H1 (cell line): ENCODE data around the gene CTIF. TPM values are rescaled to one million over a fixed set of nuclear protein-coding genes. Genes with fewer than 3 reads are reported as not detected.

Experiments
- CTCF ChIA-PET: fragments of 300-600 bp; sonication (Branson Sonifier 250); formaldehyde crosslinking; loops from one replicate; lab custom pipeline; 2021; ENCODE audit not compliant: partially characterized antibody; lab: Charles Lee
- POLR2A ChIA-PET: fragments of 300-600 bp; sonication (Branson Sonifier 250); formaldehyde crosslinking; loops from one replicate; lab custom pipeline; 2021; ENCODE audit warnings: inconsistent platforms; ENCODE audit not compliant: partially characterized antibody; lab: Charles Lee
- DNase-seq, 2 experiments: peaks; one replicate each; pipeline versions ENCODE4 v3.0.0 to v3.0.0-alpha.2; 2010 to 2022; ENCODE audit warnings: low spot score in 2 of 2, low read depth in 1 of 2, mixed read lengths in 1 of 2
- FAIRE-seq: peaks from 2 replicates; lab custom pipeline; 2011; peaks lifted over from hg19 to GRCh38; lab: Jason Lieb, UNC
- H2AFZ ChIP-seq: 2 replicates; pipeline ENCODE4 v1.8.1; 2012; ENCODE audit warnings: low read length, inconsistent platforms
- H2AK5ac ChIP-seq: 2 replicates; pipeline ENCODE4 v1.6.1; 2013; ENCODE audit warnings: low read depth, low read length
- H2BK120ac ChIP-seq: replicated peaks from 2 replicates; pipeline ENCODE3; 2013; ENCODE audit warnings: low read depth, low read length, inconsistent platforms
- H2BK12ac ChIP-seq: 2 replicates; pipeline ENCODE4 v1.6.1; 2013; ENCODE audit warnings: low read depth, low read length
- H2BK15ac ChIP-seq: 2 replicates; pipeline ENCODE4 v1.6.1; 2013; ENCODE audit warnings: low read length
- H2BK20ac ChIP-seq: 2 replicates; pipeline ENCODE4 v1.6.1; 2013; ENCODE audit warnings: low read length
- H2BK5ac ChIP-seq: 2 replicates; pipeline ENCODE4 v1.6.1; 2013; ENCODE audit warnings: low read depth, low read length
- H3K14ac ChIP-seq: 2 replicates; pipeline ENCODE4 v1.6.1; 2013; ENCODE audit warnings: inconsistent platforms; ENCODE audit not compliant: insufficient read length
- H3K18ac ChIP-seq: 2 replicates; pipeline ENCODE4 v1.6.1; 2013; ENCODE audit warnings: low read length; ENCODE audit errors: extremely low read depth
- H3K23ac ChIP-seq: 2 replicates; pipeline ENCODE4 v1.6.1; 2013; ENCODE audit warnings: inconsistent platforms; ENCODE audit not compliant: insufficient read length
- H3K23me2 ChIP-seq: 2 replicates; pipeline ENCODE4 v1.6.1; 2013; ENCODE audit warnings: low read depth, low read length
- H3K27ac ChIP-seq: 2 replicates; pipeline ENCODE4 v1.6.1; 2011; ENCODE audit warnings: low read depth, low read length, inconsistent platforms
- H3K27me3 ChIP-seq, 4 experiments: replicated peaks in 1 of 4; 1 replicate in 1 of 4; 2 replicates in 3 of 4; pipeline versions ENCODE4 v1.6.1 to v1.8.1; 2011 to 2013; ENCODE audit warnings: low read length in 3 of 4, mild to moderate bottlenecking in 3 of 4, inconsistent platforms in 2 of 4, mixed read lengths in 2 of 4, moderate library complexity in 1 of 4; ENCODE audit not compliant: control insufficient read depth in 3 of 4, insufficient read depth in 3 of 4; ENCODE audit errors: extremely low read depth in 1 of 4
- H3K36me3 ChIP-seq, 4 experiments: 2 replicates each; pipeline versions ENCODE4 v1.6.1 to v1.8.1; 2011 to 2013; ENCODE audit warnings: mild to moderate bottlenecking in 4 of 4, low read length in 3 of 4, moderate library complexity in 2 of 4, control low read depth in 1 of 4, inconsistent platforms in 1 of 4; ENCODE audit not compliant: insufficient read depth in 4 of 4, control insufficient read depth in 2 of 4
- H3K4ac ChIP-seq: replicated peaks from 2 replicates; pipeline ENCODE3; 2013; ENCODE audit warnings: low read length, low read depth, mixed read lengths, inconsistent platforms; ENCODE audit not compliant: insufficient read length
- H3K4me1 ChIP-seq, 4 experiments: replicated peaks in 1 of 4; 1 replicate in 1 of 4; 2 replicates in 3 of 4; pipeline versions ENCODE4 v1.6.1 to v1.8.1; 2011 to 2013; ENCODE audit warnings: low read length in 3 of 4, inconsistent platforms in 2 of 4, mixed read lengths in 1 of 4; ENCODE audit not compliant: insufficient read depth in 4 of 4, control insufficient read depth in 3 of 4
- H3K4me2 ChIP-seq, 2 experiments: 2 replicates each; pipeline versions ENCODE4 v1.6.1 to v1.8.1; 2011 to 2013; ENCODE audit warnings: low read depth in 2 of 2, low read length in 2 of 2, control low read depth in 1 of 2, inconsistent platforms in 1 of 2, mild to moderate bottlenecking in 1 of 2; ENCODE audit not compliant: insufficient read depth in 1 of 2
- H3K4me3 ChIP-seq, 4 experiments: fragments of 200-600, 300-600 bp in 1 of 4; sonication (generic), shearing (Covaris generic), sonication (Bioruptor Twin) in 1 of 4; 2 replicates each; pipeline versions ENCODE4 v1.5.1 to v1.8.1; 2011 to 2016; ENCODE audit warnings: low read length in 4 of 4, low read depth in 3 of 4, control low read depth in 2 of 4, inconsistent platforms in 2 of 4, mild to moderate bottlenecking in 2 of 4, mixed read lengths in 1 of 4, moderate library complexity in 1 of 4; ENCODE audit not compliant: insufficient read depth in 2 of 4; ENCODE audit errors: extremely low read depth in 1 of 4
- H3K56ac ChIP-seq: replicated peaks from 2 replicates; pipeline ENCODE3; 2013; ENCODE audit warnings: low read depth, mild to moderate bottlenecking, mixed read lengths, low read length, inconsistent platforms; ENCODE audit not compliant: insufficient read length
- H3K79me1 ChIP-seq: 2 replicates; pipeline ENCODE4 v1.6.1; 2013; ENCODE audit warnings: low read depth, low read length, control low read depth
- H3K79me2 ChIP-seq, 2 experiments: 2 replicates each; pipeline versions ENCODE4 v1.6.1 to v1.8.1; 2012 to 2013; ENCODE audit warnings: low read length in 2 of 2, mild to moderate bottlenecking in 2 of 2, inconsistent platforms in 1 of 2; ENCODE audit not compliant: insufficient read depth in 2 of 2, control insufficient read depth in 1 of 2
- H3K9ac ChIP-seq, 4 experiments: replicated peaks in 1 of 4; 1 replicate in 1 of 4; 2 replicates in 3 of 4; pipeline versions ENCODE4 v1.6.1 to v1.8.1; 2011 to 2013; ENCODE audit warnings: low read depth in 3 of 4, low read length in 3 of 4, control low read depth in 2 of 4, mild to moderate bottlenecking in 2 of 4, moderate library complexity in 2 of 4, inconsistent platforms in 1 of 4; ENCODE audit errors: extremely low read depth in 1 of 4
- H3K9me3 ChIP-seq, 2 experiments: 2 replicates each; pipeline versions ENCODE4 v1.6.1 to v1.8.1; 2012 to 2013; ENCODE audit warnings: mild to moderate bottlenecking in 2 of 2, moderate library complexity in 2 of 2, control low read depth in 1 of 2, inconsistent platforms in 1 of 2, low read depth in 1 of 2, low read length in 1 of 2, mixed read lengths in 1 of 2; ENCODE audit not compliant: insufficient read depth in 2 of 2
- H4K20me1 ChIP-seq, 2 experiments: replicated peaks in 1 of 2; 2 replicates each; pipeline versions ENCODE3 to v1.8.1; 2011 to 2013; ENCODE audit warnings: inconsistent platforms in 2 of 2, low read length in 2 of 2, mild to moderate bottlenecking in 1 of 2; ENCODE audit not compliant: insufficient read depth in 2 of 2, control insufficient read depth in 1 of 2
- H4K5ac ChIP-seq: 2 replicates; pipeline ENCODE4 v1.6.1; 2013; ENCODE audit warnings: low read length, low read depth, mixed read lengths, inconsistent platforms; ENCODE audit not compliant: insufficient read length
- H4K8ac ChIP-seq: 2 replicates; pipeline ENCODE4 v1.8.0; 2013; ENCODE audit warnings: mild to moderate bottlenecking, moderate library complexity, low read length, inconsistent platforms; ENCODE audit not compliant: insufficient read depth; ENCODE audit errors: extremely low read depth
- H4K91ac ChIP-seq: replicated peaks from 2 replicates; pipeline ENCODE3; 2013; ENCODE audit warnings: low read length, mixed read lengths, inconsistent platforms; ENCODE audit not compliant: insufficient read length
- EZH2 ChIP-seq: fragments of 200-600 bp; sonication (generic); IDR thresholded peaks from 2 replicates; pipeline ENCODE4 v1.7.1; 2012; ENCODE audit warnings: low read depth, mild to moderate bottlenecking, moderate library complexity, low read length, inconsistent platforms; ENCODE audit not compliant: severe bottlenecking
- JUN ChIP-seq: IDR thresholded peaks from 2 replicates; pipeline ENCODE4 v1.6.1; 2011; ENCODE audit warnings: low read depth, mild to moderate bottlenecking, improper control_type of control experiment, low read length
- WGBS, 2 experiments: shearing (Covaris generic) in 1 of 2; methylation state at CpG; one replicate each; pipeline versions ENCODE4 v1.1.6 to v1.1.7; 2013 to 2015; ENCODE audit warnings: low lambda C conversion rate in 2 of 2, mixed read lengths in 2 of 2, inconsistent platforms in 1 of 2, low coverage in 1 of 2, missing lambda C conversion rate in 1 of 2; ENCODE audit not compliant: insufficient replicate concordance in 2 of 2, insufficient coverage in 1 of 2, insufficient read length in 1 of 2; ENCODE audit errors: extremely low coverage in 1 of 2, missing lambda C conversion rate in 1 of 2; 5-methylcytosine and 5-hydroxymethylcytosine counted together
- polyA plus RNA-seq, 7 experiments: library from polyadenylated mRNA; depleted of rRNA in 3 of 7; stranded (reverse) in 5 of 7; unstranded in 2 of 7; fragments of >200 nt in 5 of 7; fragments of 200-250 nt in 2 of 7; gene quantifications; 1 replicate in 5 of 7; 2 replicates in 1 of 7; 4 replicates in 1 of 7; pipeline versions ENCODE4 v1.2.1 to v1.2.3, GENCODE V29; 2011 to 2013; ENCODE audit warnings: missing spikeins in 2 of 7, mixed read lengths in 2 of 7
- total RNA-seq: library from RNA; stranded (reverse); fragmentation: NEBNext Ultra II Directional; extraction: Animal tissue kit (Norgen Biotek cat#: 25700); gene quantifications from 2 replicates; pipeline ENCODE4 v1.2.1, GENCODE V29; 2021

Gene CTIF
- total and polyA plus RNA-seq, 2 of the 8 experiments (the other 6 are each of a cell fraction or from before 2014, with no cell fraction given): 9.0 to 17.8 TPM

DNA sequence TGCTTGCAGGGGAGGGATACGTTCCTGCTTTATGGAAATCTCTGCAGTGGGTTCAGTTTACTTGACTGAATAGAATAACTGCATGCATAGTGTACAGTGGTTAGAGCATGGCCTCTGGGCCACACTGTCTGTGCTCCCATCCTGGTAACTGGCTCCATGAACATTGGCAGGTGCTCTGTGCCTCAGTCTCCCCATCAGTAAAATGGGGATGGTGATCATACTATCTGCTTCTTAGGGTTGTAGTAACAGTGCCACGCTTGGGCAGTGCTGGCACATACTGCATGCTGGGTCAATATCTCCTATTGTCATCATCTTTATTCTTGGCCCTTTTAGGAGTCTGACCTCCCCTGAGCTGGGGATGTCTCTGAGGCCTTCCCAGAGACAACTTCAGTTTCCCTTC is 117.3 kb downstream of the CTIF start:
- Histone ChIP-seq H3K36me3 (no peaks in the 10 kb centered on the region; a peak in 1 of 8 replicates), H4K8ac (no peak overlapping the region), H3K18ac (no peak overlapping the region), H3K27ac (no peak overlapping the region), H3K4me2 (no peak overlapping the region), H3K23ac (no peak overlapping the region), H4K5ac (no peak overlapping the region), H2AK5ac (no peak overlapping the region), H4K20me1 (peaks cover 0 to 8% of the 10 kb centered on the region in 2 experiments), H2BK120ac (no peak overlapping the region), H3K14ac (no peak overlapping the region), H3K4me3 (no peak overlapping the region), H3K4ac (no peak overlapping the region), H3K9ac (no peak overlapping the region), H2BK20ac (no peak overlapping the region), H2BK15ac (no peak overlapping the region), H3K27me3 (no peaks in the 10 kb centered on the region), H3K79me2 (peaks cover 0 to 5% of the 10 kb centered on the region in 2 experiments; a peak in 1 of 4 replicates), H3K23me2 (peaks cover 4% of the 10 kb centered on the region), H2BK12ac (no peak overlapping the region), H3K56ac (no peak overlapping the region), H3K4me1 (peaks cover 0 to 2% (median 0%) of the 10 kb centered on the region in 4 experiments; a peak in 1 of 7 replicates), H3K9me3 (peaks cover 4 to 5% of the 10 kb centered on the region in 2 experiments; a peak in 3 of 4 replicates), H3K79me1 (no peaks in the 10 kb centered on the region), H2BK5ac (no peak overlapping the region), H2AFZ (no peak overlapping the region), H4K91ac (no peak overlapping the region)
- no peak for TF ChIP-seq JUN
- no peak for TF ChIP-seq EZH2
- 83% methylated on average over 2 of the region's 2 CpGs; no CpG with 5 or more reads in 1 of the 2 experiments for WGBS, 2 experiments
- ChIA-PET POLR2A (no interaction called here), CTCF (interaction anchor here (1.2 to 2.0 kb wide), 4 partner anchors 8 to 180 kb away, joined by 5 to 6 read pairs (median 5); no protein-coding TSS in a partner anchor)
- no peak for DNase-seq
- FAIRE-seq: no peak
